CD4-positive, alpha-beta T cell treated with Interferon gamma for 1 hour (primary cell): Measurements from ENCODE around the gene ROBO3.
A peak's percentile ranks its signal among the peaks of the same experiment; 100 is the strongest.

Source experiments
- DNase-seq: peaks from one replicate; pipeline ENCODE4 v3.0.0-alpha.2; 2020

The ROBO3 gene

DNA sequence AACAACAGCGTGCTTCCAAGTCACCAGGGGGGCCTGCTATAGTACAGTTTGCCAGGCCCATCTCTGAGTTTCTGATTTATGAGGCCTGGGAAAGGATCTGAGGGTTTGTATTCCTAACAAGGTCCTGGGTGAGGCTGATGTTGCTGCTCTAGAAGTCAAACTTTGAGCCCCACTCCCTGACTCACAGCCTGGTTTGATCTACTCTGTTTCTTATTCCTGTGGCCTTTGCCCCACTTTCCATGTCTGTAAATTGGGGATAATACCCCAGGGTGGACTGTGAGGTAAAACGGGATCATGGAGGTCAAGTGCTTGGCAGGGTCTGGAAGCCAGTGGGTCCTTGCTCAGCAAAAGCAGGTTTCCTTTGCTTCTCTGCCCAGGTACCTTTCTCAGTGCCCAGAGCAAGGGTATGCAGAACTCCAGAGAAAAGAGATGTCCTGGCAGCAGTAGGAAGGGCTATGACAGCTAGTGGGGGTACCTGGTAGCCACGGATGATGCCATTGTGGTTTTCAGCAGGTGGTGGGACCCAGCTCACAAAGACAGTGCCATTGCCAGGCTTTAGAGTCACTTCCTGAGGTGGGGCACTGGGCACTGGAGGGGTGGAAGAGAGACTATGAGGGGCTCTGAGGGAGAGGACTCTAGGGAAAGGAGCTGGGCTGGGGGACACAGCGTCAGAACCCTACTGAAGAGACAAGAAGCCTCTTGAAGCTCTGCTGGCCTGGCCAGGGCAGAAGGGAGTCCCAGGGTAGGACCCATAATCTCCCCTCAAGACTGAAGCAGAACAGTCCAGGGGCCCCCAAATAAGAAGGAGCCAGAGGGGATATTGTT is 29.6 kb downstream of the ROBO3 start:
- no peak for DNase-seq

DNA sequence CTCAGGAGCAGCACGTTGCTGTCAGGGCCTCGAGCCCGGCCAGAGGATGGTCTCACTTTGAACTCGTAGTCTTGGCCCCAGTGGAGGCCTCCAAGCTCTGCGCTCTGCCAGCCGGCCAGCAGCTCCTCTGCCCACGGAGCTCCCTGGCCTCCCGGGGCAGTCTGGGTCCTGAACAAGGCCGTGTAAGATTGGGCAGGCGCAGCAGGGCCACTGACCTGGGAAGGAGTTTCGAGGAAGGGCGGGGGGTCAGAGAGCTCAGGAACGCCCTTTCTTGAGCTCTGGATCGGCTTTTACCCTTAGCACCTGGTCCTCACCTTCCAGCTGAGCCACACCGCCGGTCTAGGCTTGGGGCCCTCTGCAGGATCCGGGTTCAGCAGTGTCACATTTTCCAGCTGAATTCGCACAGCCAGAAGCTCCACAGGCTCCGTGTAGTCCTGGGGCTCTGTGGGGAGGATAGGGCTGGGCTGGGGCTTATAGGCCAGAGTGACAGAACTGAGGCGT is 30.3 kb downstream of the ROBO3 start:
- DNase-seq, result no peak

DNA sequence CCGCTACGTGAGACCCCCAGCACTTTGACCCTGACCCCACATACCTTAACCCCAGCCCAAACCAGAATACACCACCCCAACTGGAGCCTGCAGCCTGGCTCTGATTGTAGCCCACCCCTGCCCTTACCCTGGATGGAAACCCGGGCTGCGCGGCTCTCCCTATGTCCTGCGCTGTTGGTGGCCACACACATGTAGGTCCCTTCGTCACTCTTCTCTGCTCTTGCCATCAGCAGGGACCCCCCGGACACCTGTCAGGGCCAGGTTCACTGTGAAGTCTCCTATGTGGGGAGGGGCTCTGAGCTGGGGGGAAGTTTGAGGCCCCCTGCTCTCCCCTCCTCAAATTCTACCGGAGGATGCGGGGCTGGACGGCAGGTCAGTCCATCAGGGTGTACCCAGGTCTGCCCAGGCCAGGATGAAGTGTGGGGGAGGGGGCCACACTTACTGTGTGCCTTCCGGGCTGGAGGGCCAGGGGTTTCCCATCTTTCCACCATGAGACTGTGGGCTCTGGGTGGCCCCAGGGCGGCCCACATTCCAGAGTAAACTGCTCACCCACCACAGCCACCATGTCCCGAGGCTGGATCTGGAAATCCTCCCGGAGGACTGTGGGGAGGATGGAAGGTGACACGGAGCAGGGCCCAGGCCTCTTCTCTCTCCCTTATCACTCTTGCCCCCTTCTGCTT is 31.0 kb downstream of the ROBO3 start:
- DNase-seq, result no peak

DNA sequence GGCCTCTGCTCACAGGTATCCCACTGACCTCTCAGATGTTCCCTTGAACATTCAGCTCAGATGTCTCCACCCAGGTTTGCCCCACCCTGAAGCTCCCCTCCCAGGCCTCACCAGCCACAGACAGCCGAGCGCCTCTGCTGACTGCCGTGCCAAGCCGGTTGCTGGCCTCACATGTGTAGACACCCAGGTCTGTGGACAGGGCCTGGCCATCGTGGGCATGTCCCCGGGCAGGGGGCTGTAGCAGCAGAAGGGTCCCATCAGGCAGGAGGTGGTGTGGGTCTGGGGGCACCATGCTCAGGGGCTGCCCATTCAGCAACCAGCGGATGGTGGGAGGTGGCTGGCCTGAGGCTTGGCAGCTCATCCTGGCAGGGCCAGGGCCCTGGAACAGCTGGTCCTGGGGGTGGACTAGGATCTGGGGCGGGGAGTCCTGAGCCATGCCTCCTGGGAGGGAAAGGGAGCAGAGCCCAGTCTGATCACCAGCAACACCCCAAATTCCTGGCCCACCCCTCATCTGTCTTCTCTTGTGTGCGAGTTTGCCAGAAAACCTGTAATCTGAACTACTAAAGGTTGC is 31.7 kb downstream of the ROBO3 start:
- DNase-seq, result no peak

DNA sequence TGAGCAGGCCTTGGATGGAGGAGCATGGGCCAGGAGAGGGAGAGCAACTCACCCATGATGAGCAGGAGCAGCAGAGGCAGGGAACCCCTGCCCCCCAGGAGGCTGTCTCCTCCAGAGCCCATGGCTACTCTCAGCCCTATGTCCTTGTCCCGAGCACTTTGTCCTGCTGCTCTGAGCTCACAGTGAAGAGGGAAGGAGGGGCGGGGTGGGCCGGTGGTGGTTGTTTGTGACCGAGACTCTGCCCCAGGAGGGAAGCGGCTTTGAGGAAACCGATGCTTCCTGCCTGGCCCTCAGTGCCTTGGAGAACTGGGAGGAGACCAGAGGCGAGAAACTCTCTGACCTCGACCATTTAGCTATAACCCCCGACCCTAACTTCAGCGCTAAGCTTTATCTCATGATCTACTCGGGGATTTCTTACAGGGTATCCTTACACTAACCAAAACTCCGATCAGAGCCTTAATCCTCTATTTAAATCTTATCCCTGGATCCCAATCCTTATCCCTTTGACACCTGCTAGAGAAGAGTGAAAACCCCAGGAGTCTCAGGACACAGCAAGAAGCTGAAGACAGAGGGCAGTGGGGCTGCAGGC is 32.5 kb downstream of the ROBO3 start, which contains the start of gene ROBO4:
Gene ROBO4, minus strand, starts transcription at position 192 of the 589 bp plus-strand sequence. Its CDS starts 70 bp downstream, at position 122.
- no peak for DNase-seq

DNA sequence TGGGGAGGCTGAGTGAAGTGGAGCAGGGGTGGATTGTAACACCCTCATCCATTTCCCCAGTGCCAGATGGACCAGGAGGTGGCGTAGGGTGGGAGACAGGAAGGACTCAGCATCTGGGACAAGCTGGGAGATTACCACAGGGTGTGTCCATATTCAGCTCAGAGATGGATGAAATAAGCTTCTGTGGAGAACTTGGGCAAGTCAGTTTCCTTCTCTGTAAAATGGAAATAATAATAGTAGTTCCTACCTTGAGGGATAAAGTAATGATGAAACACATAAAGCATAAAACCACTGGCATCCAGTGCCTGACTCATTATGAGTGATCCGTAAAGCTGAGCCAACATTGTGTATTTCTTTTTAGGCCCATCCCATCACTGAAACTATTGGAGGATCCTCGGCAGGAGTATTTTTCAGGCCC is 33.0 kb downstream of the ROBO3 start:
- DNase-seq, result no peak

DNA sequence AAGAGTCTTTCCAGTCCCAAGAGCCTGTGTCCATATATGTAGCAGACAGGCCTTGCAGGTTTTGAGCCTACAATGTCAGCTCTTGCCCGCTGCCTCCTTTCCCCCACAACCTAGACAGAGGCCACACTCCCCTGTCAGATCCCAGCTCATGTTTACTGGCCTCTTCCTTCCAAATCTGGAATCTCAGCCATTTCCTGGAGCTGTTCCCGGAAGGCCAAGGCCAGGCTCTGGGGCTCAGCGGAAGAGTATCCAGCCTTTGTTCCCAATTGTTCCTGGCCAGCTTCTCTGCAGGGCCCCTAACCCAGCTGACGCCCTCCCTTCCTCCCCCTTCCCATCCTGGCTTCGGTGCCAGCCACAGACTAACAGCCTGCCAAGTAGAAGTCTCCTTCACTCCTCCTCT is 33.5 kb downstream of the ROBO3 start:
- no peak for DNase-seq

DNA sequence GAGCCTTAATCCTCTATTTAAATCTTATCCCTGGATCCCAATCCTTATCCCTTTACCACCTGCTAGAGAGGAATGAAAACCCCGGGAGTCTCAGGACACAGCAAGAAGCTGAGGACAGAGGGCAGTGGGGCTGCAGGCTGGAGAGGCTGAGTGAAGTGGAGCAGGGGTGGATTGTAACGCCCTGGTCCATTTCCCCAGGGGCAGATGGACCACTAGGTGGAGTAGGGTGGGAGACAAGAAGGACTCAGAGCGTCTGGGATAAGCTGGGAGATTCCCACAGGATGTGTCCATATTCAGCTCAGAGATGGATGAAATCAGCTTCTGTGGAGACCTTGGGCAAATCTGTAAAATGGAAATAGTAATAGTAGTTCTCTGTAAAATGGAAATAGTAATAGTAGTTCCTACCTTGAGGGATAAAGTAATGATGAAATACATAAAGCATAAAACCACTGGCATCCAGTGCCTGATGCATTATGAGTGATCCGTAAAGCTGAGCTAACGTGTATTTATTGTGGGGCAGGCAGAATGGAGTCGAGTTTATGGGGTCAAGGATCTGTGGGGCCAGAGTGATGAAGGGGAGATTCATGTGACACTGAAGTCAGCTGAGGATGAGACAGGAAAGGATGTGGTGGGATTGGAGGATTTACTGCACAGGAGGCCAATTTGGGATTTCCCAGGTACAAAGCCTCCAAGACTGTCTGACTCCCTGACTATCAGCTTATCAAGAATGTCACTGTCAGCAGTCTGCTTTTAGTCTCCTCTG is 34.3 kb downstream of the ROBO3 start:
- no peak for DNase-seq

DNA sequence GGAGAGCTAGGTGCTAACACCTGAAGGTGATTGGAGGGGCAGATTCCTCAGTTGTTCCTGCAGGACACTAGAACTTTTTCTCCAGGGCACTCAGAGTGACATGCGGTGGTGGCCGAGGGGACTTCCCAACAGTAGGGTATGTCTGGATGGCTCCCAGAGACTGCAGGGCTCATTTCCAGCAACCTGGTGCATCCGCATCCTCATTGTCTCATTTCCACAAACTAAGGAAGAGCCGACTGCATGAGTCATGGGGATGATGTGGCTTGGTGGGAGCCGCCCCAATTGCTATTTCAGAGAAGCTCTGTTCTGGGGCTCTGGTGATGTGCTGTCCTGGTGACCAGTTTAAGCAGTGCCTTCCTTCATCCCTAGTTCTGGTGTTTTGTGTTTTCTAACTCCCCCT is 35.2 kb downstream of the ROBO3 start:
- DNase-seq, result no peak

DNA sequence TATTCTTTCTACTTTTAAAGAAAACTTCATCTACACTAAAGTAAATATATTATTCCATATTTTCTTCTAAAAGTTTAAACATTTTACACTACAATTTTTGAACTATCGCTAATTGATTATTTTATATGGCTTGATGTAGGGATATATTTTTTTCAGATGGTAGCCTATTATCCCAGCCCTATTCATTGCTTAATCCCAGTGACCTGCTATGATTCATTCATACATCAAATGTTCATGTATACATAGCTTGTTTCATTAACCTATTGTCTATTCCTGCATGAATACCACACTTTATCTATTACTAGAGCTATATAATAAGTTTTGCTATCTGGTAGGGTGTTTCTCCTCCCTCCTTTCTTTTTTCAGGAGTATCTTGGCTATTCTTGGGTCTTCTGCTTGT is 37.4 kb downstream of the ROBO3 start:
- DNase-seq, result no peak

DNA sequence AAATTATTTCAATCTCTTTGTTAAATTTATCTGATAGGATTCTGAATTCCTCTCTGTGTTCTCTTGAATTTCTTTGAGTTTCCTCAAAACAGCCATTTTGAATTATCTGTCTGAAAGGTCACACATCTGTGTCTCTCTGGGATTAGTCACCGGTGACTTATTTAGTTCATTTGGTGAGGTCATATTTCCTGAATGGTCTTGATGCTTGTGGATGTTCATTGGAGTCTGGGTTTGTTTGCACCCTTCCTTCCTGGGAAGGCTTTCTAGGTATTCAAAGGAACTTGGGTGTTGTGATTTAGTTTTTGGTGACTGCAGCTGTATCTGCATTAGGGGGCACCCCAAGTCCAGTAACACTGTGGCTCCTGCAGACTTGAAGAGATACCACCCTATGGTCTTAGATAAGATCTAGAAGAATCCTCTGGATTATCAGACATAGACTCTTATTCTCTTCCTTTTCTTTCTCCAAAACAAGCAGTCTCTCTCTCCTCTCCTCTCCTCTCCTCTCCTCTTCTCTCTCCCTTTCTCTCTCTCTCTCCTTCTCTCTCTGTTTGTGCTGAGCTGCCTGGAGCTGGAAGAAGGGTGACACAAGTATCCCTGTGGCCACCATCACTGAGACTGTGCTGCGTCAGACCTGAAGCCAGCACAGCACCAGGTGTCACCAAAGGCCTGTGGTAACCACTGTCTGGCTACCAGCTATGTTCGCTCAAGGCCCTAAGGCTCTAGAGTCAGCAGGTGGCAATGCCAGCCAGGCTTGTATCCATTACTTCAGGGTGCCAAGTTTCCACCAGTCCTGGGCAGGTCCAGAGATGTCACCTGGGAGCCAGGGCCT is 50.5 kb downstream of the ROBO3 start:
- DNase-seq, result no peak

DNA sequence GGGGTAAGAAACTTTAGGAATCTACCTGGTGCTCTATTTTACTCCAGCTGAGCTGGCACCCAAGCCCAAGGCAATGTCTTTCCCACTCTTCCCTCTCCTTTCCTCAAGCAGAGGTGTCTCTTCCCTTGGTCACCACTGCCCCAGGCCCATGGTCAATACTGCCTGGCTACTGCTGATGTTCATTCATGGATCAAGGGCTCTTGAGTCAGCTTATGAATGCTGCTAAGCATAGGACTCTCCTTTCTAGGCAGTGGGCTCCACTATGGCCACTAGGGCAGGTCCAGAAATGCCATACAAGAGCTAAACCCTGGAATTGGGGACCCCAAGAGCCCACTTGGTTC is 51.1 kb downstream of the ROBO3 start:
- no peak for DNase-seq

DNA sequence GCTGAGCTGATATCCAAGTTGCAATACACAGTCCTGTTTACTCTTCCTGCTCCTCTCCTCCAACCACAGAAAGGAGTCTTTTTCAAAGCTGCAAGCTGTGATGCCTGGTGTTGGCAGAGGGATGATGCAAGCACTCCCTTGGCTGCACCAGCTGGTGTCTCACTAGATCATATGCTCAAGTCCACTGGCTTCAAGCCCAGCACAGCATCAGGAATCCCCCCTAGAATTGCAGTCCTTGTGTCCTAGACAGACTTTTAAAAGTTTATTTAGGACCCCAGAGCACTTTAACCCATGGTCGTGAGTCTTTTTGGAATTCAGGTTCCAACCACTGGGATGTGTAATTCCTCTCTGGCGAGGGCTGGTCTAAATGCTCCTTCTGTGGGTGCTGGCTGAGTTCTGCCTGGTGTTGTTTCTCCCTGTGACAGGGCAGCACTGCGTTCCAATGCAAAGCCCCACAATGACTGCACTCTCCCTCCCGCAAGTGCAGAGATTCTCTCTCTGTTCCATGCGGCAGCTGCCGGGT is 51.9 kb downstream of the ROBO3 start:
- DNase-seq, result no peak

DNA sequence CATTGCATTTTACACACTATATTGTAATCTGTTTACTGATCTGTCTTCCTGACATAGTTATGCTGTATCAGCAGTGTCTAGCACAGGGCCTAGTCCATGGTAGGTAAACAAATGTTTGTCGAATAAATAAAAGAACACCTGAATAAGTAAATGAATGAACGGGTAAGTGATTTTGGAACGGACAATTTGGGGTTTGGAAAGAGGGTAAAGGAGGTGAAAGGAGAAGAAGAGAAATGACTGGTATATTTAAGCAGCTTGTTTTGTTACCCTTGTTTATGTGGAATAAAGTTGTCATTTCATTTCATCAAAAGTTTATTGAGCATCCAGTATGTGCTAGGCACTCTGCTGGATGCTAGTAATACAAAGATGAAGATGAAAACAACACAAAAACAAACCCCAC is 53.7 kb downstream of the ROBO3 start, which contains the start of gene HEPN1:
Gene HEPN1, plus strand, starts transcription at position 301 of the 400 bp plus-strand sequence.
- no peak for DNase-seq

DNA sequence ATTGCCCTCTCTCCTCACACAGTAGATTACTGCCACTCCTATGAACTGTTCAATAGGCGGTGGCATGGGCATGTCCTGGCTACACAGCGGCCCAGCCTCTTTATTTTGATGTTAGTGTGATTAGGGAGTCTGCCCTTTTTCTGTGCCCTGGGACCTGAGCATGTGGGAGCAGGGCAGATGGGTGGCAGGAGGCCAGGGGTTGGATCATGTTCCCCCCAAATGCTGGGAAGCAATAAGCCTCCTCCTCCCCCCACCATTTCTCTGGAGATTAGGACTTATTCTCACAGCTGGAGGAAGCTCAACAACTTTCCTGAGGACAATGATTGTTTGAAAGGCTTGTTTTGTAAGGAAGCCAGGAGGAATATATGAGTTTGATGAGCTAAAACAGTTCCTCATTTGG is 54.7 kb downstream of the ROBO3 start:
- DNase-seq, result no peak

DNA sequence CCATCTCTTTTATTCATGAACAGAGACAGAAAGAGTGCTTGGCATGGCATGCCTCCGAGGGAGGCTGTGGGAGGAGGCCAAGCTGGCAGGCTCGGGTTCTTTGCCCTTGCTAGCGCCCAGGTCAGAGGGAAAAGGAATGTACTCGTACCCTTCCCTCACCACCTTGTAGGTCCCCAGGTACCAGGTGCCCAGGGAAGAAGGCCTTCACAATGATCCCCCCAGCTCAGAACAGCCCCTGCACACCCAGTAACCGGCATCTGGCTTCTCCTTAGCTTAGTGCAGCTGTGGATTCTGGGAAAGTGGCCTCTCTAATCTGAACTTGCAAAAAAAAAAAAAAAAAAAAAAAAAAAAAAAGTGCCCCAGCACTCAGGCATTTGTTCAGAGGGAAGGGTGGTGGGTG is 55.1 kb downstream of the ROBO3 start:
- no peak for DNase-seq

DNA sequence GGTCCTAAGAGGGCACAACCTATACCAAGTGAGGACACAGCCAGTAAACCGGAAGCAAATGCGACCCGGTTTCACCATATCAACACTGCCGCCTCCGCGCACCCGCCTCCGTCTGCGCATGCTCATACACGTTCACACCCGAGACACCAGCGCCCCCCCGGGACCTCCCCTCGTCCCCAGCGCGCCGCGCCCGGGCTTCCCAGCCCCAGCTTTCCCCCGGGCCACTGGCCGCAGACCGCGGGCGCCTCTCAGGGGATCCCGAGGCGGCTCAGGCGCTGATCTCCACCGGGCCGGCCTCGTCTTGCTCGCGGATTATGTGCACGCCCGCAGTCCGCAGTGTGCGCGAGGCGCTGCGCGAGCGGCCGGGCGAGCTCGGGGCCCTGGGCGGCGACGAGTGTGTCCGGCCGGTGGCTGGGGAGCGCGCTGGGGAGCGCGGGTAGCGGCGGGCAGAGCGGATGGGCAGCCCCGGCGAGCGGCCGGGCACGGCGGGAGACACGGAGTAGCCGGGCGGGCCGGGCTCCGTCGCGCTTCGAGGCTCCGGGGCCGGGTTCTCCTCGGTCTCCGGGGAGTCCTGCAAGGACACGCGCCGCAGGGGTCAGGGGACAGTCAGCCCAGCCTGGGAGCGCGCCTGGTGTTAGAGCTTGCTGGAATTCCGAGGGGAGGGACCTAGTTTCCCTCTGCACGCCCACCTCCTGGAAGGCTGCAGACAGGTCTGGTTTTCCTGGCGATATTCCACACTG is 55.8 kb downstream of the ROBO3 start:
- peak; percentile 84 for DNase-seq

DNA sequence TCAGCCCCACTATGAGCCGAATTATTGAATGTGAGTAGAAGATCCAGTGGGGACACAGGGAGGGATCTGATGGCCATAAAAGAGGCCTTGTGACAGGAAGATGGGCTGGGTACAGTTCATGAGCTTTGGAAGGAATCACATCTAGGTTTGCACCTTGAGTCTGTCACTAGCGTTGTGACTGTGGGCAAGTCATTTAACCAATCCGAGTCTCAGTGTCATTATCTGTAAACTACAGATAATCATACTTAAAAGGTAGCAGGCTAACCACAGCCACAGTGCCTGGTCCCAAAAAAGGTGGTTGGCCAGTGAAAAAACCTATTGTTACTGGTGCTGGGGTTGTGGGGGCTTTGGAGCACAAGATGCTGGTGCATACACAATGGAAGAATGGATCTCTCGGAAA is 57.6 kb downstream of the ROBO3 start:
- DNase-seq, result no peak

DNA sequence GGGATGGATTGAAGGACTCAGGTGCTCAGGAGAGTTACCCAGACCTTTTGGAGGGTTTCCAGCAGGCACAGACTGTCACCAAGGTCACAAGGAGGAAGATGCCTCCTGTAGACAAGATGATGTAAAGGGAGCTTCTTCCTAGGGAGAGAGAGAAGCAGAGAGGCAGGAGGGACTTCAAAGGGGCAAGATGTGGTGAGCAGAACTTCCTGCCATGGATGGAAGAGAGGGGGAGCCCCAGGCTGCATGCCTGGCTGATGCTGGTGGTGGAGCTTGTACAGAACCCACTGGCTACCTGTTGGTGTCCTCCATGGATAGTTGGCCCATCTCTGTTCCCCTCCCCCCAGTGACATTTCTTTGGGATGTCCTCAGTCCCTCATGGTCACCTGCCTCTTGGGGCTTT is 58.1 kb downstream of the ROBO3 start:
- no peak for DNase-seq

DNA sequence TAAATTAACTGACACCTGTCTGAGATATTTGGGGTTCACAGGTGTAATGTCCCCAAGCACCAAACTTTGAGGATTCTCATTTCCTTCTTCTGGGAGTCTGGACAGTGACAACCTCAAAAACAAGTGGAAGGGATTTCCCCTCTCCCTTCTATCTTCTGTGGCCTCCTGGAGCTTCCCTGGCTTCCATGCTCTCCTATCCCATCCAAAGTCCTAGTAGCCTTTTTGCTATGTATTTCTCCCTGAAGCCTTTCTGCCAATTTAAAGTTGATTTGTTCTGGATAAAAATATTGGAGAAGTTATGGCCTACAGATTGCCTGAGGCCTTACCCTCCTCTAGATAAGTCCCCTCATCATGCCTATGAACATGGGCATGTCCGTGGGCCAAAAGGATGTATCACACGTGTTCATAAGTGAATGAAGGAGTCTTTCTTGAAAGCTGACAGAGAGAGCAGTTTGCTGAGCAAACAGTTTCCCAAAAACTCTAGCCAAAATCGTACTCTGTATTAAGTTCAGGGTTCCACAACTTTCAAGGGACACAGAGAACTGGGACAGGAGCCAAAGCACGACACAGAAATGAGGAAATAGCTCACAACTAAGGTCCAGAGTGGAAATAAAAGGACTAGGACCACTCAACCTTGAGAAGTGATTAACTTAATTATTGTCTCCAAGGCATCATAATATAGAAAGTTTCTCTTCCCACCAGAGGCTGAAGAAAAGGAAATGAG is 63.9 kb downstream of the ROBO3 start:
- no peak for DNase-seq
